Mucosa of stomach (tissue), 1 donor: Measurements from ENCODE around the gene PEPD.

Source experiments
- H3K27me3 ChIP-seq: one replicate; pipeline ENCODE4 v1.7.0; 2013; ENCODE audit warnings: mild to moderate bottlenecking, low read length; ENCODE audit not compliant: control insufficient read depth, insufficient read depth
- H3K36me3 ChIP-seq: one replicate; pipeline ENCODE4 v1.7.0; 2013; ENCODE audit warnings: low read length; ENCODE audit not compliant: control insufficient read depth, insufficient read depth
- H3K4me1 ChIP-seq: one replicate; pipeline ENCODE4 v1.7.0; 2013; ENCODE audit warnings: mild to moderate bottlenecking, low read length; ENCODE audit not compliant: control insufficient read depth, insufficient read depth
- H3K4me3 ChIP-seq: one replicate; pipeline ENCODE4 v1.7.0; 2013; ENCODE audit warnings: low read length
- H3K9ac ChIP-seq: one replicate; pipeline ENCODE4 v1.7.0; 2013; ENCODE audit warnings: mild to moderate bottlenecking, low read length, moderate library complexity
- H3K9me3 ChIP-seq: one replicate; pipeline ENCODE4 v1.7.0; 2013; ENCODE audit warnings: mild to moderate bottlenecking, low read length, moderate library complexity; ENCODE audit not compliant: control insufficient read depth
- donor health status: Pancreatic carcinoma.

PEPD gene

DNA sequence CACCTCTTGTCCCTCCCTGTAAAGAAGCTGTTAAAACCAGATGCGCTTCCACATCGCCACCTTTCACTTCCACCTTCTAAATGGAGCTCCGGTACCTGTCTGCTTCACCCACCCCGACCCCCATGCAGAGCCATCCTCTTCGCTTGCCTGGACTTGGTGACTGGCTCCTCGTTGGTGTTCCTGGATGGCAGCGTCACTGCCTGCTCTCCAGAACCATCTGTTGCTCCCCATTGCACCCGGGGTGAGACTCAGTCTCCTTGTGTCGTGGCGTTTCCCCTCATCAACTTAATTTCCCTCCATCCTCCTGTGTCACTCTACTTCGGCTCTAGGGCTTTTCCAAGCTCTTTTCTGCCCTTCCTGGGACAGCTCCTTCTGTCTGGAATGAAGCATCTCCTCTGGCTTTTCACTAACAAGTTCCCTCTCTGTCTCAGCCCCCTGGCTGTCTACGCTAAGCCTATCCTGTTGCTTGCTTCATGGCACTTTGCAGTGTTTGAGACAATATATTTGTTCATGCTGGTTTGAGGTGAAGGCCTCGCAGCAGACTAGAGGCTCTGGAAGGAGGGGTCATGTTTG, 137.8 kb downstream of the PEPD start:
- Histone ChIP-seq H3K36me3 (peaks cover 4% of the 10 kb centered on the region), H3K4me1 (no peaks in the 10 kb centered on the region), H3K9me3 (no peaks in the 10 kb centered on the region)

DNA sequence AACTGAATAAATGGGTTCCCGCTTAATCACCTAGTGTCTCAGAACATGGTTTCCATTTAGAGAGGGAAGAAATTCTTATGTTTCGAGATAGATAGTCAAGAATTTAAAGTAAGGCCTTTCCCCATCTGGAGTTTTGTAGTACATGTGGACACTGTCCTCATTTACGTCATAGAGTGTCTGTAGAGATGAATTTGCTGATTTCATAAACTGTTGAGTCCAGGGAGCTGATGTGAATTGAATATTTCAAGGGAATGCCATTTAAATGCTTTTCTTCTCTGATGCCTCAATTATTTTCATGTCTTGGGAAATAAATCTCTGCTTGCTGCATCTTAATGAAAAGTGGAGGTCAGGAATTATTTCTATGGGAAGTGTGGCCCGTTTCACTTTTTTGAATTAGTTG, 138.6 kb downstream of the PEPD start:
- Histone ChIP-seq H3K9me3 (no peaks in the 10 kb centered on the region), H3K4me3 (no peak overlapping the region), H3K27me3 (no peaks in the 10 kb centered on the region), H3K4me1 (peaks cover under 1% of the 10 kb centered on the region), H3K36me3 (peaks cover 4% of the 10 kb centered on the region), H3K9ac (no peak overlapping the region)

More for the DNA sequence above, 137.8 kb downstream of the PEPD start:
- Histone ChIP-seq H3K27me3 (no peaks in the 10 kb centered on the region), H3K4me3 (no peak overlapping the region), H3K9ac (no peak overlapping the region)

DNA sequence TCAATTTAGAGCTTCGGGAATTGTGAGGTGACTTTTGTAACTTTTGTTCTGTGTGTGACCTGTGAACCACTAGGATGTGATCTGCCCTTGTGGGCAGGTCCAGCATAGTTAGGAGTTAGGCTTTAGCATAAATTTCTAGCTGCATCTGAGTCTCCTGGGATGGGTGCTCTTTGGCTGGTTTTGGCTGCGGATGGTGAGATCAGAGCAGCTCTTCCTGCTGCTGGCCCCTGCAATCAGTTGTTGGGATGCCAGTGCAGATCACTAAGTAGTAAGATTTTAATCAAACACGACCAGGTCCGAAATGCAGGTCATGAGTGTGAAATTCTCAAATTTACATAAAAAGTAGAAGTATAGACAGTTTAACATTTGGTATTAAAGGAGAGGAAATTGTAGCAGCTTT, 139.6 kb downstream of the PEPD start:
- peaks cover 4% of the 10 kb centered on the region for H3K36me3 ChIP-seq
- no peaks in the 10 kb centered on the region for H3K9me3 ChIP-seq
- H3K4me1 ChIP-seq, result peaks cover 11% of the 10 kb centered on the region
- H3K27me3 ChIP-seq, result no peaks in the 10 kb centered on the region
- no peak overlapping the region for H3K9ac ChIP-seq
- no peak overlapping the region for H3K4me3 ChIP-seq

DNA sequence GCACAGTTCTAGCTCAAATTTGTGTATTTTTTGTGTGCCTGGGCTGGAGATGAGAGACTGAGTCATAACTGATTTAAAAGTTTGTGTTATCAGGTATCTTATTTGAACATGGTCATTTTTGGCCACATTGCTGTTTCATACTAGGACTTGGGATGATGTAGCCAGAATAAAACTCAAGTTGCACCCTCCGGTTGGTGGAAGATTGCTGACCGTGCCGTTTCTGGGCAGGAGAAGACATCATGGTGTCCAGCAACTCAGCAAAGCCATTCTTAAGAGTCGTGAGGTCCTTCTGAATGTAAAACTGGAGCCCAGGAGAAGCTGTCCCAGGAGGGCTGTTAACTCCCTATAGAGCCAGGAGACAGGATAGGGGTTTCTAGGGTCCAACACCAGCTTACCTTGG, 140.5 kb downstream of the PEPD start:
- Histone ChIP-seq H3K4me3 (no peak overlapping the region), H3K4me1 (peaks cover 14% of the 10 kb centered on the region)

DNA sequence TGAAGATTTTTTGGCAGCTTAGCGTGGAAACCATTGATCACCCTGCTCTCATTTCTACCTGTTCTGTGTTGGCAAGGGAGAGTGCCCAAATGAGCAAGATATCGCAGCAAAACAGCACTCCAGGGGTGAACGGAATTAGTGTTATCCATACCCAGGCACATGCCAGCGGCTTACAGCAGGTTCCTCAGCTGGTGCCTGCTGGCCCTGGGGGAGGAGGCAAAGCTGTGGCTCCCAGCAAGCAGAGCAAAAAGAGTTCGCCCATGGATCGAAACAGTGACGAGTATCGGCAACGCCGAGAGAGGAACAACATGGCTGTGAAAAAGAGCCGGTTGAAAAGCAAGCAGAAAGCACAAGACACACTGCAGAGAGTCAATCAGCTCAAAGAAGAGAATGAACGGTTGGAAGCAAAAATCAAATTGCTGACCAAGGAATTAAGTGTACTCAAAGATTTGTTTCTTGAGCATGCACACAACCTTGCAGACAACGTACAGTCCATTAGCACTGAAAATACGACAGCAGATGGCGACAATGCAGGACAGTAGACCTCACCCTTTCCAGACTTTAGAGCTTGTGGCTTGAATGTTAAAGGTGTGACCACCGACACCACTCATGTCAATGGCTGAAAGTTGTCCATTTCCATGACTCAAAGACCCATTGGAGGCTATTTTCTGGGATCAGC, 142.3 kb downstream of the PEPD start:
- peaks cover 30% of the 10 kb centered on the region for H3K4me1 ChIP-seq

More for the DNA sequence above, 140.5 kb downstream of the PEPD start:
- no peaks in the 10 kb centered on the region for H3K9me3 ChIP-seq
- peaks cover 4% of the 10 kb centered on the region for H3K36me3 ChIP-seq
- no peak overlapping the region for H3K9ac ChIP-seq
- no peaks in the 10 kb centered on the region for H3K27me3 ChIP-seq

DNA sequence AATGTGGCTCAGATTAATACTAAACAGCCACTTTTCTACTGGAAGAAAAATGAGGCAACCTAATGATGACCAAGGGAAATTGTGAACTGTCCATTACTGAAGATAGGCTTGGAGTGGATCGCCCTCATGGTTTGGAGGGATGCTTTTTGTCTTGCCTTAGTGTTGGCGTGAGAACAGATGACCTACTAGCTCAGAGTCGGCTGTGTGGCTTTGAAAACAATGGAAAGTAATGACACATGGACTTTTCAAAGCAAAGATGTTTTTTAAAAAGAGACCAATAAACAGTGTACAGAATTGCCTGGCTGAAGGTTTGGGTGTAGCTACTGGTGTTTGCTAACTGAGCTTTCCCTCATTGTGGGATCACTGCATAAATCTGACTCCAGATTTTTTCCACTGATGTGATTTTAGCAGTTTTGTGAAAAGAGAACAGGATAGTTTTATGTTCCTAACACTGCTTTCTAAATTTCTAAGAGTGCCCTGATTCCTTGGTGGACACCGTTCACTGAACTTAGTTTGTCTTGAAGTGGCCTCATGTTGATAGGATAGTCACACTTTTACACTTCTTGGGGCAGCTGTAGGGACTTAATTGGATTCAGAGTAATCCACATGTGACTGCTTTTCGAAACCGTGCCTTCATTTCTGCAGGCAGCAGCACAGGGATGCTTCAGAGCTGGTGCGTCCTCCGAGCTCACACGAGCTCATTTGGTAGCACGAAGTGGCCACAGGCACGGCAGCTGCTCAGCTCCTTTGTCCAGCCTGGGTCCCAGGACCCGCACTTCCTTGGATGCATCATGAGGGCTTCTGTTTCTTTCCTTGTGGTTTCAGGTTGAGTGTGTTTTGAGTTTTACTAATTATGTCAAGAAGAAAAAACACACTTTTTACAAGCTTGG, 143.8 kb downstream of the PEPD start:
- Histone ChIP-seq H3K9ac (peak overlapping the region; percentile 1), H3K27me3 (no peaks in the 10 kb centered on the region), H3K9me3 (no peaks in the 10 kb centered on the region), H3K4me3 (no peak overlapping the region), H3K4me1 (peaks cover 30% of the 10 kb centered on the region), H3K36me3 (no peaks in the 10 kb centered on the region)

More for the DNA sequence above, 142.3 kb downstream of the PEPD start:
- H3K9me3 ChIP-seq, result no peaks in the 10 kb centered on the region
- no peak overlapping the region for H3K9ac ChIP-seq
- peaks cover 4% of the 10 kb centered on the region for H3K36me3 ChIP-seq
- H3K27me3 ChIP-seq, result no peaks in the 10 kb centered on the region
- no peak overlapping the region for H3K4me3 ChIP-seq

DNA sequence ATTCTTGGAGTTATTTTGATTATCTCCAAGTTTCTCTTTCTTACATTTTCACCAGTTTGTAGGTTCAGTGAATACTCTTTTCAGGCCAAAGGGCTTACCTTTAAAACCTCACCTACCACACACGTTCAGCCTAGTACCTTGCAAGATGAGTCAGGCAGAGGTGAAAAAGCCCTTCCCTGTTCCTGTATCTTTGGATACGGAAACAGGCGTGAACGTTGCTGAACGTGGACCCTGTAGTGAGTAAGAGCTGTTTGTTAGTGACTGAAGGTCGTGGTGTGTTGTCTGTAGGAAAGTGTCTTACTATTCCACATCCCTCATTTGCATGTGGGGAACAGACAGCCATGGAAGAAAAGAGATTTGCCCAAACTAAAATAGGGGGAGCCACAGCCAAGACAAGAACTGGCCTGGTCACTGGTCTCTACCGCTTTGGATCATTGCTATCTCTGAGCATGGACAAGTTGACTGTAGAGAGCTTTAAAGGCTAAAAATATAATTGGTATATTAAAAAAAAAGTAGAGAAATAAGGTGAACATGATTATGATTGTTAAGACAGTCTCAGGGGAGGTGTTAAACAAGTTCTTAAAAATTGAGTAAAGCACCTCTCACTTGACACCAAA, 144.5 kb downstream of the PEPD start:
- Histone ChIP-seq H3K4me3 (no peak overlapping the region), H3K36me3 (no peaks in the 10 kb centered on the region), H3K9ac (peak overlapping the region; percentile 1), H3K9me3 (no peaks in the 10 kb centered on the region), H3K27me3 (no peaks in the 10 kb centered on the region), H3K4me1 (peaks cover 30% of the 10 kb centered on the region)

DNA sequence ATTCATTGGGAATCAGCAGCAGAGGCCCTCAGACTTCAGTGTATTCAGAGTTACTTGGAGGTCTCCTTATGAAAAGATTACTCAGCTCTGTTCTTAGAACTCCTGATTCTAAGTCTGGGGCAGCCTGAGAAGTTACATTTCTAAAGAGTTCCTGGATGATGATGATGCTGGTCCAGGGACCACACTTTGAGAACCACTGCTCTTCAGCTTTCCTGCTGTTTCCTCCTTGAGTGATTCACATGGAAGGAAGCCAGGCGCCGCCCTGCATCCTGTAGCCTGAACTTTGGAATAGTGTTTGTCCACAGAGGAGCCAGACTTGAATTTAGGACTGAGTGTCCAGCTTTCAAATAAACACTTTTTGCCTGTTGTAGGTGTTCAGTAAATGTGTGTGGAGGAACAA, 145.2 kb downstream of the PEPD start:
- peak overlapping the region; percentile 1 for H3K9ac ChIP-seq
- H3K4me3 ChIP-seq, result no peak overlapping the region

DNA sequence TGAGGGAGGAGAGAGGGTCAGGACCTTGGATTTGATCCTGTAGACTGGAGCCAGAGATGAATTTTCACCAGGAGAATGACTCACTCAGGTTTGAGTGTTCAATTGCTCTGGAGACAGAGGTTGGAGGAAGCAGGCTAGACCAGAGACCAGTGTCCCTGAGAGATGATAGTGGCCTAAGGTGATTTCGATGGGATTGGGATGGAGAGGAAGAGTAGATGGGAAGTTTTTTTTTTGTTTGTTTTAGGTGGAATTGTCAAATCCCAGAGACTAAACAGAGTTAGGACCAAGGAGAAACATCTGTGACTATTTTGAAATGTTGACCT, 145.8 kb downstream of the PEPD start:
- no peaks in the 10 kb centered on the region for H3K36me3 ChIP-seq
- H3K4me1 ChIP-seq, result peaks cover 30% of the 10 kb centered on the region
- H3K4me3 ChIP-seq, result no peak overlapping the region
- H3K27me3 ChIP-seq, result no peaks in the 10 kb centered on the region
- no peak overlapping the region for H3K9ac ChIP-seq
- no peaks in the 10 kb centered on the region for H3K9me3 ChIP-seq

More for the DNA sequence above, 145.2 kb downstream of the PEPD start:
- no peaks in the 10 kb centered on the region for H3K27me3 ChIP-seq
- H3K36me3 ChIP-seq, result no peaks in the 10 kb centered on the region
- H3K9me3 ChIP-seq, result no peaks in the 10 kb centered on the region
- peaks cover 30% of the 10 kb centered on the region for H3K4me1 ChIP-seq

DNA sequence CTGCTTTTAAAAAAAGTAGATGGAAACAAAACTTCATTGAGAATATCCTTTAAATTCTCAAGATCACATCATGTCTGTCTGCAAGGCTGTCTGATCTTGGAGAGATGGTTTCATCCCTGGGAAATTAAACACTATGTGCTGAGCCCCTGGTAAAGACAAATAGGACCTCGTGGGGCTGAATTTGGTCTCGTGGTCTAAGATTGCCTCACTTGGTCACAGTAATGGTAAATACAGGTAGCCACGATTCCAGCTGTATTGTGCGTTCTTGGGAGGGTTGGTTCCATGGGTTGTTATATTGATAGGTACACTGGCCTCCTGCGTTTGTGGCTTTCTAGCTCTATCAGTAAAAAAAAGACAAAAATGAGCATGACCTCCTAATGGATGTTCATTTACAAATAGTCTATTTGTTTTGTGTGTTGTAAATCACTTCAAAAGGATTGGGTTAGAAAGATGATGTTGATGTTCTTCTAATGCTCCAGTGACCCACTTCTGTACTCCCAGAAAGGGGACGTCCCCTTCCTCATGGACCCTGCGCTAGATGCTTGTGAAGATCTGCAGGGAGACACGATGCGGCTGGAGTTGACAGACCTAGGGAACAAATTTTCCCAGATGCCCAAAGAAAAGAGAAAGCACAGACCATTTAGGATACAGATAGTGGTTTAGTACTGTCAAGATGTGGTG, 146.3 kb downstream of the PEPD start:
- H3K27me3 ChIP-seq, result no peaks in the 10 kb centered on the region
- H3K4me1 ChIP-seq, result peaks cover 30% of the 10 kb centered on the region
- peak overlapping the region; percentile 89 for H3K9ac ChIP-seq

DNA sequence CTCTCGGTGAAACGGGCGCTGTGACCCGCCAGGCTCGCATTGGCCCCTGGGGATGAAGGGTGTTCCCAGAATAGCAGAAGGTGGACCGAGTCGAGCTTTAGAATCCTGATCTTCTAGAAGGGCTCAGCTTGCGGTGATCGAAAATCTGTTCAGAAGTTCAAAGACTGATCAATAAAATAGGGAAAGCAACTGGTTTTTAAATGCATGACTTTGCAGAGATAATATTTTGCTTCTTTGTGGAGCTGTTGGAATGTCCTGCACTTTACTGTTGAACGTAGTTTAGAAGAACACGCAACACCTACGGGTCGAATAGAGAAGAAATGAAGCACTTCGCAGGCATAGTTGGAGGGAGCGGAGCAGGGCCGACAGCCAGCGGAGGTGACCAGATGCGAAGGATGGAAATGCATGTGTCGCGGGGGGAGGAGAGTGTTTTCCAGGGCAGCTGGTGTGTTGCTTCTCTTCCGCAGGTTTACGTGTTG, 147.3 kb downstream of the PEPD start:
- H3K27me3 ChIP-seq, result no peaks in the 10 kb centered on the region
- no peaks in the 10 kb centered on the region for H3K36me3 ChIP-seq
- H3K9ac ChIP-seq, result peak overlapping the region; percentile 89
- H3K4me1 ChIP-seq, result peaks cover 30% of the 10 kb centered on the region
- H3K9me3 ChIP-seq, result no peaks in the 10 kb centered on the region
- peak overlapping the region; percentile 89 for H3K4me3 ChIP-seq

More for the DNA sequence above, 146.3 kb downstream of the PEPD start:
- H3K36me3 ChIP-seq, result no peaks in the 10 kb centered on the region
- H3K4me3 ChIP-seq, result peak overlapping the region; percentile 89
- H3K9me3 ChIP-seq, result no peaks in the 10 kb centered on the region
